ENCODE measurements around the gene ACAD8.

DNA sequence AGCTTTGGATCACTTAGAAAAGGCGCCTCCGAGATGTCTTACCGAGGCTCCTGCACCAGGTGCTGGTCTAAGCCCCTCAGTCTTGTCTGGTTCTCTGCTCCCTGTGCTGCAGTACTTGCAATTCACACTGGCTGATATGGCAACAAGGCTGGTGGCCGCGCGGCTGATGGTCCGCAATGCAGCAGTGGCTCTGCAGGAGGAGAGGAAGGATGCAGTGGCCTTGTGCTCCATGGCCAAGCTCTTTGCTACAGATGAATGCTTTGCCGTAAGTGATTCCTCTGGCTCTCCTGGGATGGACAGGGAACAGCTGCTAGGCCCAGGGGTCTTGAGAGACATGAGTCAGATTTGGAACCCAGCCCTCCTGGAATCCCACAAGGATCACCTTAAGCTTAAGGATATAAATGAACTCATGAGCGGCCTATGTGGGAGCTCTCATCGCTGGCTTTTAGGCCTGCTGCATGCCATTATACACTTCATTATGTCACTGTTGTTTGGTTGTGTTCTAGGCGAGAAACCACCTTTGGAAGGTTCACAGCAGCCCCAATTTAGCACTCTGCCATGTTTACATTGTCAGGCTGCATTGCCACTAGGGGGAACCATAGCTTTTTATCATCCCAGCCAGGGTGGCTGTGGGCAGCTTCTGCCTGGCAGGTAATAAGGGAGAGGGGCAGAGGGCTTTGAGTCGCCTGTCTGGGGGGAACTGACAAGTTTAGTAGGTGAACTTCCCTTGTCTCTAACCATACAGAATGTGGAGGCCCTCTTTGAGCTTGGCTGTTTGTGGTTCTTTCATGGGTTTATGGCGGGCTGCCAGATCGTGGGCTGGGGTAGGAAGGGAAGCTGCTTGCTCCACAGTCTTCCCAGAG is 8.5 kb downstream of the ACAD8 start:
- peak; percentile 70 to 83 (median 74) for TF ChIP-seq CTCF (optimal IDR thresholded peaks at IDR 0.05 in 1 of 3, IDR thresholded peaks at IDR 0.05 in 1 of 3, conservative IDR thresholded peaks at IDR 0.05 in 1 of 3; ENCODE audit: extremely low read depth in 1 of 3, insufficient read depth in 2 of 3, low read length in 3 of 3)
- no peak for TF ChIP-seq EZH2 (IDR thresholded peaks at IDR 0.05; ENCODE audit: low read length)

All from keratinocyte (primary cell).